ENCODE measurements around the gene CAPN2. TPM values are rescaled to one million over a fixed set of nuclear protein-coding genes. Genes with fewer than 3 reads are reported as not detected.

Gene CAPN2
- total RNA-seq, 2 experiments from 2014 or later = 31.1 to 33.1 TPM

- no peak for DNase-seq
- intact Hi-C loops (cut with DNase I, micrococcal nuclease) = no loop called here
- H3K36me3 Mint-ChIP-seq (ENCODE audit: low read depth) = peaks cover 15% of the 10 kb centered on the region
- no peak overlapping the region for H3K27ac Mint-ChIP-seq
- CTCF ChIA-PET = interaction anchor here (1.0 to 1.6 kb wide), 2 partner anchors 15 to 42 kb away, joined by 3 to 6 read pairs; no protein-coding TSS in a partner anchor
- H3K4me1 Mint-ChIP-seq = peaks cover 7% of the 10 kb centered on the region
- H3K27me3 Mint-ChIP-seq = no peaks in the 10 kb centered on the region
- H3K9me3 Mint-ChIP-seq (ENCODE audit: low read depth) = no peaks in the 10 kb centered on the region
- POLR2A ChIA-PET = no interaction called here
- no peak overlapping the region for H3K4me3 Mint-ChIP-seq
- no peak for ATAC-seq
Observed at GRCh38 chr1:223742856-223743517, 30.6 kb downstream of the CAPN2 start.

GRCh38 chr1:223745731-223746130, 33.4 kb downstream of the CAPN2 start:
- ChIA-PET CTCF (interaction anchor here (0.7 to 1.3 kb wide), 3 partner anchors 29 to 587 kb away, joined by 3 to 6 read pairs (median 3); no protein-coding TSS in a partner anchor), POLR2A (no interaction called here)
- DNase-seq (no peak), ATAC-seq (no peak)
- Mint-ChIP-seq H3K4me1 (peaks cover 14% of the 10 kb centered on the region), H3K27me3 (no peaks in the 10 kb centered on the region), H3K4me3 (no peak overlapping the region), H3K9me3 (ENCODE audit: low read depth) (no peaks in the 10 kb centered on the region), H3K36me3 (ENCODE audit: low read depth) (peaks cover 21% of the 10 kb centered on the region), H3K27ac (no peak overlapping the region)
- intact Hi-C loops (cut with DNase I, micrococcal nuclease) = loop anchor here (5.0 kb wide), 2 partner anchors 33 to 213 kb away; partner anchors contain the start of gene CAPN2 (in 1 of the 2)

- H3K27ac Mint-ChIP-seq = no peak overlapping the region
- POLR2A ChIA-PET = no interaction called here
Observed at GRCh38 chr1:223747838-223748335, 35.5 kb downstream of the CAPN2 start.

GRCh38 chr1:223748405-223748772, 36.0 kb downstream of the CAPN2 start:
- H3K4me1 Mint-ChIP-seq = peaks cover 14% of the 10 kb centered on the region
- H3K4me3 Mint-ChIP-seq = peak overlapping the region; percentile 53

More at GRCh38 chr1:223747838-223748335, 35.5 kb downstream of the CAPN2 start:
- intact Hi-C loops (cut with DNase I, micrococcal nuclease) = loop anchor here (1.0 to 5.0 kb wide), 4 partner anchors 21 to 216 kb away; partner anchors contain the start of gene CAPN2 (in 1 of the 2)
- peak; percentile 73 for ATAC-seq
- no peak overlapping the region for H3K4me3 Mint-ChIP-seq
- no peaks in the 10 kb centered on the region for H3K27me3 Mint-ChIP-seq
- H3K9me3 Mint-ChIP-seq (ENCODE audit: low read depth) = no peaks in the 10 kb centered on the region
- H3K36me3 Mint-ChIP-seq (ENCODE audit: low read depth) = peaks cover 27% of the 10 kb centered on the region
- DNase-seq = peak; percentile 18
- peaks cover 14% of the 10 kb centered on the region for H3K4me1 Mint-ChIP-seq
- CTCF ChIA-PET = interaction anchor here (0.6 to 6.4 kb wide), 9 partner anchors 9 to 52 kb away, joined by 3 to 95 read pairs (median 9); no protein-coding TSS in a partner anchor

GRCh38 chr1:223748773-223749733, 36.7 kb downstream of the CAPN2 start:
- Mint-ChIP-seq H3K27me3 (no peaks in the 10 kb centered on the region), H3K4me3 (peak overlapping the region; percentile 53), H3K36me3 (ENCODE audit: low read depth) (peaks cover 29% of the 10 kb centered on the region), H3K27ac (no peak overlapping the region), H3K9me3 (ENCODE audit: low read depth) (no peaks in the 10 kb centered on the region), H3K4me1 (peaks cover 14% of the 10 kb centered on the region)
- intact Hi-C loops (cut with DNase I, micrococcal nuclease) = loop anchor here (1.0 to 5.0 kb wide), 5 partner anchors 22 to 217 kb away; partner anchors contain the start of gene CAPN2 (in 1 of the 2)
- CTCF ChIA-PET = interaction anchor here (0.5 to 6.4 kb wide), 38 partner anchors 8 to 505 kb away, joined by 3 to 95 read pairs (median 4); partner anchors contain the start of gene CAPN2
- ATAC-seq (peak; percentile 70), DNase-seq (peak; percentile 78)
- POLR2A ChIA-PET = interaction anchor here (0.9 to 1.5 kb wide), 2 partner anchors 26 to 48 kb away, joined by 3 to 4 read pairs; no protein-coding TSS in a partner anchor

More at GRCh38 chr1:223748405-223748772, 36.0 kb downstream of the CAPN2 start:
- H3K36me3 Mint-ChIP-seq (ENCODE audit: low read depth) = peaks cover 29% of the 10 kb centered on the region
- H3K27me3 Mint-ChIP-seq = no peaks in the 10 kb centered on the region
- no peaks in the 10 kb centered on the region for H3K9me3 Mint-ChIP-seq (ENCODE audit: low read depth)
- DNase-seq (peak; percentile 41), ATAC-seq (peak; percentile 62)
- ChIA-PET CTCF (interaction anchor here (0.6 to 6.4 kb wide), 16 partner anchors 9 to 303 kb away, joined by 3 to 95 read pairs (median 6); no protein-coding TSS in a partner anchor), POLR2A (interaction anchor here (1.5 kb wide), 1 partner anchor 47 kb away, joined by 4 read pairs; no protein-coding TSS in a partner anchor)
- intact Hi-C loops (cut with DNase I, micrococcal nuclease) = loop anchor here (1.0 to 5.0 kb wide), 4 partner anchors 22 to 216 kb away; partner anchors contain the start of gene CAPN2 (in 1 of the 2)
- H3K27ac Mint-ChIP-seq = no peak overlapping the region

GRCh38 chr1:223750730-223751570, 38.6 kb downstream of the CAPN2 start:
- Mint-ChIP-seq H3K27ac (no peak overlapping the region), H3K27me3 (no peaks in the 10 kb centered on the region), H3K9me3 (ENCODE audit: low read depth) (no peaks in the 10 kb centered on the region), H3K4me1 (peaks cover 14% of the 10 kb centered on the region), H3K4me3 (no peak overlapping the region), H3K36me3 (ENCODE audit: low read depth) (peaks cover 27% of the 10 kb centered on the region)
- ChIA-PET POLR2A (no interaction called here), CTCF (interaction anchor here (0.6 to 6.4 kb wide), 13 partner anchors 10 to 616 kb away, joined by 3 to 95 read pairs (median 6); partner anchors contain the start of gene CAPN2)
- ATAC-seq (no peak), DNase-seq (no peak)
- intact Hi-C loops (cut with DNase I, micrococcal nuclease) = loop anchor here in 1 of 2 experiments (1.0 kb wide), 2 partner anchors 35 to 39 kb away; partner anchors contain the start of gene CAPN2

GRCh38 chr1:223751696-223752095, 39.4 kb downstream of the CAPN2 start:
- ChIA-PET POLR2A (no interaction called here), CTCF (interaction anchor here (0.7 to 6.4 kb wide), 9 partner anchors 9 to 64 kb away, joined by 3 to 95 read pairs (median 6); no protein-coding TSS in a partner anchor)
- Mint-ChIP-seq H3K27me3 (no peaks in the 10 kb centered on the region), H3K4me1 (peaks cover 14% of the 10 kb centered on the region), H3K9me3 (ENCODE audit: low read depth) (no peaks in the 10 kb centered on the region), H3K36me3 (ENCODE audit: low read depth) (peaks cover 27% of the 10 kb centered on the region), H3K4me3 (no peak overlapping the region), H3K27ac (no peak overlapping the region)
- DNase-seq (no peak), ATAC-seq (no peak)
- intact Hi-C loops (cut with DNase I, micrococcal nuclease) = no loop called here

GRCh38 chr1:223752721-223753515, 40.6 kb downstream of the CAPN2 start:
- DNase-seq (no peak), ATAC-seq (no peak)
- Mint-ChIP-seq H3K27ac (no peak overlapping the region), H3K27me3 (no peaks in the 10 kb centered on the region), H3K36me3 (ENCODE audit: low read depth) (peaks cover 22% of the 10 kb centered on the region), H3K4me1 (peaks cover 7% of the 10 kb centered on the region), H3K9me3 (ENCODE audit: low read depth) (no peaks in the 10 kb centered on the region), H3K4me3 (no peak overlapping the region)
- intact Hi-C loops (cut with DNase I, micrococcal nuclease) = no loop called here
- CTCF ChIA-PET = interaction anchor here (0.5 to 6.4 kb wide), 4 partner anchors 15 to 56 kb away, joined by 3 to 95 read pairs (median 6); no protein-coding TSS in a partner anchor
- POLR2A ChIA-PET = no interaction called here

- peaks cover 23% of the 10 kb centered on the region for H3K36me3 Mint-ChIP-seq (ENCODE audit: low read depth)
- no peaks in the 10 kb centered on the region for H3K27me3 Mint-ChIP-seq
- no peaks in the 10 kb centered on the region for H3K4me1 Mint-ChIP-seq
- no peak overlapping the region for H3K27ac Mint-ChIP-seq
- DNase-seq (no peak), ATAC-seq (no peak)
- intact Hi-C loops (cut with DNase I, micrococcal nuclease) = no loop called here
- CTCF ChIA-PET = no interaction called here
- H3K9me3 Mint-ChIP-seq (ENCODE audit: low read depth) = no peaks in the 10 kb centered on the region
- H3K4me3 Mint-ChIP-seq = no peak overlapping the region
- POLR2A ChIA-PET = no interaction called here
Observed at GRCh38 chr1:223754681-223755431, 42.5 kb downstream of the CAPN2 start.

All from activated CD4-positive, alpha-beta T cell treated with anti-CD3 and anti-CD28 coated beads for 36 hours (primary cell).